ENCODE data around the gene ASB1. TPM values are rescaled to one million over a fixed set of nuclear protein-coding genes. Genes with fewer than 3 reads are reported as not detected.

The ASB1 gene
- polyA plus RNA-seq, 1 of the 3 experiments (the other 2 are of a cell fraction): 33.3 TPM

- Histone ChIP-seq H3K36me3 (replicated peaks in 1 of 2; ENCODE audit: control insufficient read depth in 1 of 2, insufficient read depth in 2 of 2, low read length in 1 of 2) (no peaks in the 10 kb centered on the region), H3K4me3 (ENCODE audit: low read depth in 2 of 2, low read length in 1 of 2) (no peak overlapping the region), H2AFZ (ENCODE audit: low read depth) (no peak overlapping the region), H3K27ac (ENCODE audit: low read depth in 2 of 2, low read length in 1 of 2) (no peak overlapping the region), H3K4me1 (ENCODE audit: control insufficient read depth in 1 of 2, insufficient read depth in 2 of 2, low read depth in 1 of 2, low read length in 1 of 2) (no peaks in the 10 kb centered on the region), H3K9me2 (no peaks in the 10 kb centered on the region), H3F3A (replicated peaks; ENCODE audit: insufficient read depth) (no peaks in the 10 kb centered on the region), H3K4me2 (no peak overlapping the region), H4K20me1 (ENCODE audit: insufficient read depth) (no peaks in the 10 kb centered on the region), H3K9me3 (no peaks in the 10 kb centered on the region), H3K27me3 (ENCODE audit: insufficient read depth) (no peaks in the 10 kb centered on the region), H3K9ac (no peak overlapping the region), H3K79me2 (ENCODE audit: insufficient read depth) (no peaks in the 10 kb centered on the region)
- ChIA-PET POLR2A (no interaction called here), CTCF (no interaction called here)
- DNase-seq: no peak
- TF ChIP-seq TAF1 (IDR thresholded peaks at IDR 0.05; ENCODE audit: borderline replicate concordance, low read depth, low read length) (no peak), PBX3 (IDR thresholded peaks at IDR 0.05) (no peak)
- WGBS (ENCODE audit: low lambda C conversion rate): 59% methylated on average over 8 of the region's 8 CpGs
Measured at GRCh38 chr2:238483656-238484055, 56.9 kb downstream of the ASB1 start.

GRCh38 chr2:238484522-238485452 lies 58.1 kb downstream of the ASB1 start:
- Histone ChIP-seq H3K27ac (ENCODE audit: low read depth in 2 of 2, low read length in 1 of 2) (no peak overlapping the region), H3K4me2 (no peak overlapping the region), H3K9ac (no peak overlapping the region), H3K36me3 (replicated peaks in 1 of 2; ENCODE audit: control insufficient read depth in 1 of 2, insufficient read depth in 2 of 2, low read length in 1 of 2) (no peaks in the 10 kb centered on the region), H3K79me2 (ENCODE audit: insufficient read depth) (no peaks in the 10 kb centered on the region), H3K9me2 (no peaks in the 10 kb centered on the region), H3K4me3 (ENCODE audit: low read depth in 2 of 2, low read length in 1 of 2) (no peak overlapping the region), H2AFZ (ENCODE audit: low read depth) (no peak overlapping the region), H3K4me1 (ENCODE audit: control insufficient read depth in 1 of 2, insufficient read depth in 2 of 2, low read depth in 1 of 2, low read length in 1 of 2) (no peaks in the 10 kb centered on the region), H3F3A (replicated peaks; ENCODE audit: insufficient read depth) (no peaks in the 10 kb centered on the region), H3K9me3 (no peaks in the 10 kb centered on the region), H4K20me1 (ENCODE audit: insufficient read depth) (no peaks in the 10 kb centered on the region), H3K27me3 (ENCODE audit: insufficient read depth) (no peaks in the 10 kb centered on the region)
- CTCF ChIA-PET: no interaction called here
- WGBS (ENCODE audit: low lambda C conversion rate): 82% methylated on average over 23 of the region's 23 CpGs
- DNase-seq: no peak
- TF ChIP-seq REST (IDR thresholded peaks at IDR 0.05; ENCODE audit: low read depth, low read length) (no peak), ZBTB33 (IDR thresholded peaks at IDR 0.05; ENCODE audit: borderline replicate concordance, low read depth) (no peak), TEAD4 (IDR thresholded peaks at IDR 0.05; ENCODE audit: borderline replicate concordance, insufficient read depth) (no peak), RAD21 (IDR thresholded peaks at IDR 0.05; ENCODE audit: low read length) (no peak), SMC3 (IDR thresholded peaks at IDR 0.05; ENCODE audit: low read depth, low read length) (no peak), MAX (IDR thresholded peaks at IDR 0.05; ENCODE audit: low read depth) (no peak), JUND (IDR thresholded peaks at IDR 0.05) (no peak), SIN3A (IDR thresholded peaks at IDR 0.05; ENCODE audit: borderline replicate concordance, low read depth, low read length) (no peak), RFX5 (IDR thresholded peaks at IDR 0.05; ENCODE audit: low read length) (no peak), FOXM1 (IDR thresholded peaks at IDR 0.05; ENCODE audit: low read depth) (no peak), TAF1 (IDR thresholded peaks at IDR 0.05; ENCODE audit: borderline replicate concordance, low read depth, low read length) (no peak), EP300 (IDR thresholded peaks at IDR 0.05; ENCODE audit: borderline replicate concordance in 1 of 2, low read depth in 1 of 2, low read length in 1 of 2) (no peak), POLR2AphosphoS5 (IDR thresholded peaks at IDR 0.05; ENCODE audit: low read depth, low read length) (no peak), EZH2phosphoT487 (IDR thresholded peaks at IDR 0.05; ENCODE audit: borderline replicate concordance, low read depth) (no peak)
- POLR2A ChIA-PET: no interaction called here

All from SK-N-SH (cell line).